Activated B cell treated with CpG ODN at 0.5 μM for 24 hours (primary cell): ENCODE results near the gene MAD1L1. TPM values are rescaled to one million over a fixed set of nuclear protein-coding genes. Genes with fewer than 3 reads are reported as not detected.

Source experiments
- ATAC-seq: fragments of 200-7000 bp; cut with Tn5 transposase; one replicate; pipeline ENCODE4 v1.10.0; 2021; ENCODE audit warnings: low read depth, mild to moderate bottlenecking, moderate library complexity
- CTCF ChIA-PET: fragments of 350-600 bp; sonication (Branson Sonifier 250); formaldehyde crosslinking; loops from one replicate; lab custom pipeline; 2021; ENCODE audit warnings: antibody characterized with exemption; lab: Charles Lee
- POLR2A ChIA-PET: fragments of 350-600 bp; sonication (Branson Sonifier 250); formaldehyde crosslinking; loops from one replicate; lab custom pipeline; 2021; ENCODE audit warnings: antibody characterized with exemption; lab: Charles Lee
- DNase-seq: peaks from one replicate; pipeline ENCODE4 v3.0.0; 2022
- H3K27ac Mint-ChIP-seq: one replicate; pipeline ENCODE4 v1.8.0; 2020; ENCODE audit warnings: mixed read lengths
- H3K27me3 Mint-ChIP-seq: one replicate; pipeline ENCODE4 v1.8.0; 2021; ENCODE audit warnings: mixed read lengths
- H3K36me3 Mint-ChIP-seq: one replicate; pipeline ENCODE4 v1.8.0; 2021; ENCODE audit warnings: low read depth, mixed read lengths
- H3K4me1 Mint-ChIP-seq: one replicate; pipeline ENCODE4 v1.8.0; 2021; ENCODE audit warnings: mixed read lengths
- H3K4me3 Mint-ChIP-seq: one replicate; pipeline ENCODE4 v1.8.0; 2020; ENCODE audit warnings: mild to moderate bottlenecking, mixed read lengths
- H3K9me3 Mint-ChIP-seq: one replicate; pipeline ENCODE4 v1.8.0; 2020; ENCODE audit warnings: mixed read lengths
- intact Hi-C: fragments of 100-400 bp; cut with micrococcal nuclease; formaldehyde crosslinking; loops from one replicate; pipeline ENCODE4 v1.15.1; 2024
- total RNA-seq: library from RNA; stranded (reverse); gene quantifications from 2 replicates; pipeline ENCODE4 v1.2.3, GENCODE V29; 2022
- TF ChIP-seq, protein P1 (sequence below): fragments of 200-600 bp; IDR thresholded peaks from one replicate; pipeline ENCODE4 v1.8.0; 2022; ENCODE audit warnings: antibody characterized with exemption, mild to moderate bottlenecking

The MAD1L1 gene
- total RNA-seq, 1 donor from 2014 or later, result 54.6 TPM

GRCh38 chr7:2278026-2278425 lies 45.3 kb upstream of the MAD1L1 start:
- no peaks in the 10 kb centered on the region for H3K9me3 Mint-ChIP-seq
- H3K36me3 Mint-ChIP-seq, result peaks cover 47% of the 10 kb centered on the region
- ChIA-PET POLR2A (no interaction called here), CTCF (interaction anchor here (1.4 kb wide), 1 partner anchor 70 kb away, joined by 4 read pairs; no protein-coding TSS in a partner anchor)
- TF ChIP-seq, protein P1, sequence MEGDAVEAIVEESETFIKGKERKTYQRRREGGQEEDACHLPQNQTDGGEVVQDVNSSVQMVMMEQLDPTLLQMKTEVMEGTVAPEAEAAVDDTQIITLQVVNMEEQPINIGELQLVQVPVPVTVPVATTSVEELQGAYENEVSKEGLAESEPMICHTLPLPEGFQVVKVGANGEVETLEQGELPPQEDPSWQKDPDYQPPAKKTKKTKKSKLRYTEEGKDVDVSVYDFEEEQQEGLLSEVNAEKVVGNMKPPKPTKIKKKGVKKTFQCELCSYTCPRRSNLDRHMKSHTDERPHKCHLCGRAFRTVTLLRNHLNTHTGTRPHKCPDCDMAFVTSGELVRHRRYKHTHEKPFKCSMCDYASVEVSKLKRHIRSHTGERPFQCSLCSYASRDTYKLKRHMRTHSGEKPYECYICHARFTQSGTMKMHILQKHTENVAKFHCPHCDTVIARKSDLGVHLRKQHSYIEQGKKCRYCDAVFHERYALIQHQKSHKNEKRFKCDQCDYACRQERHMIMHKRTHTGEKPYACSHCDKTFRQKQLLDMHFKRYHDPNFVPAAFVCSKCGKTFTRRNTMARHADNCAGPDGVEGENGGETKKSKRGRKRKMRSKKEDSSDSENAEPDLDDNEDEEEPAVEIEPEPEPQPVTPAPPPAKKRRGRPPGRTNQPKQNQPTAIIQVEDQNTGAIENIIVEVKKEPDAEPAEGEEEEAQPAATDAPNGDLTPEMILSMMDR, result no peak
- H3K27me3 Mint-ChIP-seq, result no peaks in the 10 kb centered on the region
- H3K4me1 Mint-ChIP-seq, result peaks cover 30% of the 10 kb centered on the region
- ATAC-seq, result no peak
- DNase-seq, result no peak
- H3K27ac Mint-ChIP-seq, result peak overlapping the region; percentile 37
- H3K4me3 Mint-ChIP-seq, result no peak overlapping the region
- intact Hi-C loops, result no loop called here

GRCh38 chr7:2276107-2276506 lies 43.4 kb upstream of the MAD1L1 start:
- Mint-ChIP-seq H3K27ac (no peak overlapping the region), H3K4me3 (no peak overlapping the region)
- DNase-seq, result no peak

GRCh38 chr7:2275101-2275500 lies 42.4 kb upstream of the MAD1L1 start:
- intact Hi-C loops, result no loop called here
- CTCF ChIA-PET, result no interaction called here
- Mint-ChIP-seq H3K27me3 (no peaks in the 10 kb centered on the region), H3K4me1 (peaks cover 9% of the 10 kb centered on the region), H3K4me3 (no peak overlapping the region), H3K27ac (no peak overlapping the region), H3K9me3 (no peaks in the 10 kb centered on the region), H3K36me3 (peaks cover 66% of the 10 kb centered on the region)
- TF ChIP-seq, protein P1, result no peak
- ATAC-seq (no peak), DNase-seq (no peak)
- POLR2A ChIA-PET, result interaction anchor here (0.6 kb wide), 2 partner anchors 13 to 781 kb away, joined by 3 to 4 read pairs; no protein-coding TSS in a partner anchor

More at GRCh38 chr7:2276107-2276506, 43.4 kb upstream of the MAD1L1 start:
- Mint-ChIP-seq H3K27me3 (no peaks in the 10 kb centered on the region), H3K9me3 (no peaks in the 10 kb centered on the region), H3K36me3 (peaks cover 58% of the 10 kb centered on the region), H3K4me1 (peaks cover 15% of the 10 kb centered on the region)
- TF ChIP-seq, protein P1, result no peak
- CTCF ChIA-PET, result no interaction called here
- POLR2A ChIA-PET, result interaction anchor here (0.6 to 0.7 kb wide), 2 partner anchors 80 to 726 kb away, joined by 3 to 4 read pairs; no protein-coding TSS in a partner anchor
- ATAC-seq, result no peak
- intact Hi-C loops, result no loop called here

DNA sequence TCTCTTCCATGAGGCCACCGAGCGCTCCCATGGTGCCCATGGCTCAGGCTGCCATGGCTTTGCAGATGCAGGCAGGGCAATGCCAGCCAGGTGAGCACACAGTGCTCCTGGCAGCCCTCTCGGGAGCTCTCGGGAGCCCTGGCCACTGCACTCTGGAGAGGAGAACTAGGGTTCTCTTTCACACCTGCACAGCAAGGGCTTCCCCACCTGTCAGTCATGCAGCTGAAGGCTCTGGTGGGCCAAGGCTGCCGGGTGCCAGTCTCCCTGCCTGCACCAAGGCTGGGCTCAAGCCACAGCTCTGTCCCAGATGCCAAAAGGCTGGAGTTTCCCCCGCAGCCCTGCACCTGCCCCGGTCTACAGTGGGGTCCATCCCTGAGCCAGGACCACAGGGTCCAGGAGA lies 41.9 kb upstream of the MAD1L1 start:
- CTCF ChIA-PET, result no interaction called here
- POLR2A ChIA-PET, result interaction anchor here (0.8 kb wide), 1 partner anchor 39 kb away, joined by 4 read pairs; no protein-coding TSS in a partner anchor
- no peak for DNase-seq
- TF ChIP-seq, protein P1, result no peak
- Mint-ChIP-seq H3K27ac (no peak overlapping the region), H3K9me3 (no peaks in the 10 kb centered on the region), H3K27me3 (no peaks in the 10 kb centered on the region), H3K4me1 (peaks cover 4% of the 10 kb centered on the region), H3K36me3 (peaks cover 67% of the 10 kb centered on the region), H3K4me3 (no peak overlapping the region)
- ATAC-seq, result no peak
- intact Hi-C loops, result no loop called here

- ATAC-seq (no peak), DNase-seq (no peak)
- Mint-ChIP-seq H3K4me1 (peaks cover 3% of the 10 kb centered on the region), H3K27me3 (no peaks in the 10 kb centered on the region), H3K9me3 (no peaks in the 10 kb centered on the region), H3K27ac (no peak overlapping the region), H3K36me3 (peaks cover 70% of the 10 kb centered on the region), H3K4me3 (no peak overlapping the region)
- CTCF ChIA-PET, result no interaction called here
- TF ChIP-seq, protein P1, result no peak
- POLR2A ChIA-PET, result interaction anchor here (0.8 kb wide), 1 partner anchor 40 kb away, joined by 4 read pairs; no protein-coding TSS in a partner anchor
- intact Hi-C loops, result no loop called here
Measured at GRCh38 chr7:2273866-2274265, 41.1 kb upstream of the MAD1L1 start.
